Loucy (cell line): Measurements from ENCODE around the gene ARHGAP10.

Source experiments
- EZH2phosphoT487 ChIP-seq: fragments of 200-600 bp; IDR thresholded peaks from 2 replicates; pipeline ENCODE4 v1.6.1; 2018; ENCODE audit warnings: antibody characterized with exemption, mild to moderate bottlenecking, moderate library complexity, borderline replicate concordance
- TF ChIP-seq, protein P1 (sequence below): fragments of 200-600 bp; sonication (generic); conservative IDR thresholded peaks from 2 replicates; pipeline ENCODE4 v1.5.1; 2014; ENCODE audit warnings: mild to moderate bottlenecking, antibody characterized with exemption, low read length

DNA sequence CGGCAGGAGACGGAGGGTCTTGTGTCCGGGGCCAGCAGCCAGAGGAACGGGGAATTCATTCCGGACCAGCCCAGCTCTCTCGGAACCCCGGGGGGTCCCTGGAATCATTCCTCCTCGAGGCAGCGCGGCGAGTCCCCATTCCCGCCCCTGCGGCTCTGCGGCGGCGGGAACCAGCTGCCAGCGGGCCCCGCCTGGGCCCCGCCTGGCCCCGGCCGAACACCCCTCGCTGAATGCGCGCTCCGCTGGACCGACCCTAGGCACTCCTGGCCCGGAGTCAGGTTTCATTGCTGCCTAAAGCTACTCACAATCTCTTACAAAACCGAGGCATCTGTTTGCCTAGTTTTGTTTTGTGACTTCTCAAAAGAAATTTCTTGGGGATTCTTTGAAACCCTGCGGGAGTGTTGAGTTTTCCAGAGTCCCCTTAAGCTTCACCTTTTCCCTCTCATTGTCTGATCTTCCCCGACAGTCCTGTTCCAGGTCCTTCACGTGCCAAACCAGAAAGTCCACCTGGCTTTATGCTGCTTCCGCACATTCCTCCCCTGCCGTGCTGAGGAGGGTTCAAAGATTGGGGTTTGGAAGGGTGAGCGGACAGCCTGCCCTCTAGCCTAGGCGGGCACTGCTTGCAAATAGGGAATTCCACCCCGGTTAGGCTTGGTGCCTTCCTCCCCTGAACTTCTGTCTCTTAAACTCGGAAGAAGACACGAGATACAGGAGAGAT, 789 bp downstream of the ARHGAP10 start:
- TF ChIP-seq, protein P1, sequence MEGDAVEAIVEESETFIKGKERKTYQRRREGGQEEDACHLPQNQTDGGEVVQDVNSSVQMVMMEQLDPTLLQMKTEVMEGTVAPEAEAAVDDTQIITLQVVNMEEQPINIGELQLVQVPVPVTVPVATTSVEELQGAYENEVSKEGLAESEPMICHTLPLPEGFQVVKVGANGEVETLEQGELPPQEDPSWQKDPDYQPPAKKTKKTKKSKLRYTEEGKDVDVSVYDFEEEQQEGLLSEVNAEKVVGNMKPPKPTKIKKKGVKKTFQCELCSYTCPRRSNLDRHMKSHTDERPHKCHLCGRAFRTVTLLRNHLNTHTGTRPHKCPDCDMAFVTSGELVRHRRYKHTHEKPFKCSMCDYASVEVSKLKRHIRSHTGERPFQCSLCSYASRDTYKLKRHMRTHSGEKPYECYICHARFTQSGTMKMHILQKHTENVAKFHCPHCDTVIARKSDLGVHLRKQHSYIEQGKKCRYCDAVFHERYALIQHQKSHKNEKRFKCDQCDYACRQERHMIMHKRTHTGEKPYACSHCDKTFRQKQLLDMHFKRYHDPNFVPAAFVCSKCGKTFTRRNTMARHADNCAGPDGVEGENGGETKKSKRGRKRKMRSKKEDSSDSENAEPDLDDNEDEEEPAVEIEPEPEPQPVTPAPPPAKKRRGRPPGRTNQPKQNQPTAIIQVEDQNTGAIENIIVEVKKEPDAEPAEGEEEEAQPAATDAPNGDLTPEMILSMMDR: no peak
- TF ChIP-seq EZH2phosphoT487: no peak
